H9 (cell line): ENCODE data around the gene SSBP2. TPM values are rescaled to one million over a fixed set of nuclear protein-coding genes. Genes with fewer than 3 reads are reported as not detected.
A peak's percentile ranks its signal among the peaks of the same experiment; 100 is the strongest.

Source experiments
- DNase-seq: peaks from one replicate; pipeline ENCODE4 v3.0.0-alpha.2; 2017
- H2AFZ ChIP-seq: one replicate; pipeline ENCODE4 v1.6.1; 2013; ENCODE audit warnings: mild to moderate bottlenecking, low read length, control low read depth, moderate library complexity
- H2AK5ac ChIP-seq: 2 replicates; pipeline ENCODE4 v1.6.1; 2013; ENCODE audit warnings: low read length, control low read depth, mixed read lengths; ENCODE audit not compliant: insufficient read length
- H2BK120ac ChIP-seq: one replicate; pipeline ENCODE4 v1.6.1; 2013; ENCODE audit warnings: low read depth, mild to moderate bottlenecking, low read length, control low read depth, inconsistent platforms; ENCODE audit not compliant: poor library complexity, severe bottlenecking
- H2BK12ac ChIP-seq: 2 replicates; pipeline ENCODE4 v1.6.1; 2013; ENCODE audit warnings: low read length, control low read depth, mixed read lengths, low read depth; ENCODE audit not compliant: insufficient read length
- H2BK15ac ChIP-seq: 2 replicates; pipeline ENCODE4 v1.6.1; 2013; ENCODE audit warnings: low read depth, low read length, control low read depth
- H2BK20ac ChIP-seq: one replicate; pipeline ENCODE4 v1.6.1; 2013; ENCODE audit warnings: low read depth, mild to moderate bottlenecking, low read length, control low read depth, inconsistent platforms; ENCODE audit not compliant: poor library complexity, severe bottlenecking
- H2BK5ac ChIP-seq: 2 replicates; pipeline ENCODE4 v1.6.1; 2013; ENCODE audit warnings: low read length, control low read depth, mixed read lengths; ENCODE audit not compliant: insufficient read length
- H3K14ac ChIP-seq: 2 replicates; pipeline ENCODE4 v1.6.1; 2013; ENCODE audit warnings: low read length, control low read depth; ENCODE audit not compliant: insufficient read depth
- H3K18ac ChIP-seq: 2 replicates; pipeline ENCODE4 v1.6.1; 2013; ENCODE audit warnings: low read depth, mild to moderate bottlenecking, mixed read lengths, low read length, control low read depth; ENCODE audit not compliant: insufficient read length
- H3K23ac ChIP-seq: 2 replicates; pipeline ENCODE4 v1.6.1; 2013; ENCODE audit warnings: low read length, control low read depth, mixed read lengths, low read depth; ENCODE audit not compliant: insufficient read length
- H3K23me2 ChIP-seq: 2 replicates; pipeline ENCODE4 v1.6.1; 2013; ENCODE audit warnings: low read depth, mild to moderate bottlenecking, mixed read lengths, low read length, control low read depth; ENCODE audit not compliant: insufficient read length, poor library complexity, severe bottlenecking
- H3K27ac ChIP-seq: 2 replicates; pipeline ENCODE4 v1.5.1; 2013; ENCODE audit warnings: low read length, control low read depth, mixed read lengths, low read depth; ENCODE audit not compliant: insufficient read length
- H3K27me3 ChIP-seq: 2 replicates; pipeline ENCODE4 v1.6.1; 2013; ENCODE audit warnings: low read length, control low read depth, inconsistent platforms; ENCODE audit not compliant: insufficient read depth
- H3K4ac ChIP-seq: 2 replicates; pipeline ENCODE4 v1.6.1; 2013; ENCODE audit warnings: low read depth, mild to moderate bottlenecking, control low read depth, inconsistent platforms, low read length, moderate library complexity
- H3K4me1 ChIP-seq: 2 replicates; pipeline ENCODE4 v1.6.1; 2013; ENCODE audit warnings: low read length, control low read depth, inconsistent platforms; ENCODE audit not compliant: insufficient read depth
- H3K4me2 ChIP-seq: 2 replicates; pipeline ENCODE4 v1.6.1; 2013; ENCODE audit warnings: low read length, control low read depth, mixed read lengths; ENCODE audit not compliant: insufficient read length, insufficient read depth
- H3K56ac ChIP-seq: 2 replicates; pipeline ENCODE4 v1.6.1; 2013; ENCODE audit warnings: low read depth, mild to moderate bottlenecking, mixed read lengths, low read length, control low read depth; ENCODE audit not compliant: insufficient read length
- H3K79me1 ChIP-seq: 2 replicates; pipeline ENCODE4 v1.6.1; 2013; ENCODE audit warnings: low read depth, mild to moderate bottlenecking, moderate library complexity, low read length, control low read depth, inconsistent platforms; ENCODE audit not compliant: insufficient read depth, poor library complexity, severe bottlenecking
- H3K79me2 ChIP-seq: 2 replicates; pipeline ENCODE4 v1.6.1; 2013; ENCODE audit warnings: low read length, control low read depth, inconsistent platforms; ENCODE audit not compliant: insufficient read depth
- H3K9ac ChIP-seq: 2 replicates; pipeline ENCODE4 v1.6.1; 2013; ENCODE audit warnings: low read length, control low read depth, mixed read lengths; ENCODE audit not compliant: insufficient read length; ENCODE audit errors: extremely low read depth
- H3K9me3 ChIP-seq: one replicate; pipeline ENCODE4 v1.6.1; 2013; ENCODE audit warnings: low read depth, low read length, inconsistent platforms; ENCODE audit not compliant: control insufficient read depth
- H3T11ph ChIP-seq: one replicate; pipeline ENCODE4 v1.6.1; 2013; ENCODE audit warnings: mild to moderate bottlenecking, low read length, control low read depth, inconsistent platforms
- H4K20me1 ChIP-seq: one replicate; pipeline ENCODE4 v1.6.1; 2013; ENCODE audit not compliant: control insufficient read depth, insufficient read length, insufficient read depth
- H4K5ac ChIP-seq: 2 replicates; pipeline ENCODE4 v1.6.1; 2013; ENCODE audit warnings: low read depth, mild to moderate bottlenecking, mixed read lengths, low read length, control low read depth; ENCODE audit not compliant: insufficient read length
- H4K8ac ChIP-seq: replicated peaks from 2 replicates; pipeline ENCODE4 v1.6.1; 2013; ENCODE audit warnings: low read length, control low read depth, mixed read lengths, low read depth; ENCODE audit not compliant: insufficient read length
- H4K91ac ChIP-seq: 2 replicates; pipeline ENCODE4 v1.6.1; 2013; ENCODE audit warnings: low read depth, mild to moderate bottlenecking, moderate library complexity, mixed read lengths, low read length, control low read depth; ENCODE audit not compliant: insufficient read length
- H3K27ac Mint-ChIP-seq, 3 experiments: 2 replicates in 2 of 3; 3 replicates in 1 of 3; pipeline ENCODE4 v1.8.0; 2020 to 2021; ENCODE audit warnings: mixed read lengths in 3 of 3, mild to moderate bottlenecking in 1 of 3, moderate library complexity in 1 of 3
- H3K27me3 Mint-ChIP-seq: 2 replicates; pipeline ENCODE4 v1.8.0; 2021; ENCODE audit warnings: low read depth, mild to moderate bottlenecking, moderate library complexity, mixed read lengths
- H3K36me3 Mint-ChIP-seq, 3 experiments: 2 replicates in 2 of 3; 3 replicates in 1 of 3; pipeline ENCODE4 v1.8.0; 2020 to 2021; ENCODE audit warnings: low read depth in 3 of 3, mixed read lengths in 3 of 3; ENCODE audit not compliant: insufficient read depth in 1 of 3
- H3K4me1 Mint-ChIP-seq, 2 experiments: 2 replicates each; pipeline ENCODE4 v1.8.0; 2020; ENCODE audit warnings: mixed read lengths in 2 of 2
- H3K4me3 Mint-ChIP-seq, 2 experiments: 2 replicates in 1 of 2; 3 replicates in 1 of 2; pipeline ENCODE4 v1.8.0; 2020 to 2021; ENCODE audit warnings: mild to moderate bottlenecking in 2 of 2, mixed read lengths in 2 of 2, moderate library complexity in 1 of 2
- H3K9me3 Mint-ChIP-seq, 2 experiments: 2 replicates in 1 of 2; 3 replicates in 1 of 2; pipeline ENCODE4 v1.8.0; 2020; ENCODE audit warnings: mild to moderate bottlenecking in 2 of 2, mixed read lengths in 2 of 2, moderate library complexity in 1 of 2
- CTCF ChIP-seq: fragments of 200-600 bp; sonication (generic); conservative IDR thresholded peaks from 3 replicates; pipeline ENCODE4 v1.8.0; 2021; ENCODE audit warnings: antibody characterized with exemption, mild to moderate bottlenecking
- WGBS: extraction: QIAGEN DNeasy Blood & Tissue Kit; methylation state at CpG from one replicate; pipeline ENCODE4 v1.1.7; 2013; ENCODE audit warnings: missing lambda C conversion rate, low lambda C conversion rate, mixed read lengths; ENCODE audit not compliant: insufficient read length; ENCODE audit errors: extremely low coverage; 5-methylcytosine and 5-hydroxymethylcytosine counted together
- total RNA-seq: library from RNA; stranded (reverse); gene quantifications from 2 replicates; pipeline ENCODE4 v1.2.1, GENCODE V29; 2021

The SSBP2 gene
- total RNA-seq, 1 experiment from 2014 or later: 35.6 TPM

GRCh38 chr5:81752644-81752963 is 1.7 kb upstream of the SSBP2 start:
- peaks cover 18% of the 10 kb centered on the region for H3K27me3 Mint-ChIP-seq
- Histone ChIP-seq H3K4ac (no peak overlapping the region), H3K79me2 (no peaks in the 10 kb centered on the region), H3K56ac (no peak overlapping the region), H4K91ac (no peak overlapping the region), H3K23me2 (peaks cover 11% of the 10 kb centered on the region), H2AK5ac (no peak overlapping the region), H3K27me3 (no peaks in the 10 kb centered on the region), H3K14ac (no peak overlapping the region), H3K9me3 (no peaks in the 10 kb centered on the region), H2BK15ac (no peak overlapping the region), H3K23ac (no peak overlapping the region), H3K79me1 (no peaks in the 10 kb centered on the region), H2BK5ac (no peak overlapping the region), H2BK120ac (no peak overlapping the region), H3K27ac (no peak overlapping the region), H2BK12ac (no peak overlapping the region), H3K4me2 (no peak overlapping the region), H4K8ac (no peak overlapping the region), H3K18ac (no peak overlapping the region), H2AFZ (no peak overlapping the region), H4K5ac (no peak overlapping the region), H3K9ac (no peak overlapping the region), H3T11ph (no peak overlapping the region), H4K20me1 (no peaks in the 10 kb centered on the region), H2BK20ac (no peak overlapping the region), H3K4me1 (peaks cover 11% of the 10 kb centered on the region; the same call in 1 of the 2 replicates)
- H3K27ac Mint-ChIP-seq: no peak overlapping the region; a peak in 1 of 7 replicates
- no peak for DNase-seq
- WGBS: no CpG with 5 or more reads among the region's 5 CpGs
- TF ChIP-seq CTCF: no peak
- no peaks in the 10 kb centered on the region for H3K9me3 Mint-ChIP-seq
- H3K4me3 Mint-ChIP-seq: peak overlapping the region; percentile 70 to 88; a peak in 4 of 5 replicates
- peaks cover 63 to 68% of the 10 kb centered on the region in 2 experiments for H3K4me1 Mint-ChIP-seq
- H3K36me3 Mint-ChIP-seq: no peaks in the 10 kb centered on the region
